Measurements from ENCODE around the gene RSBN1.
"Not testable (repeated sequence)": the region's sequence is repeated elsewhere in the genome, so short reads cannot be mapped to it uniquely, and the experiment has no call there.

Gene RSBN1

DNA sequence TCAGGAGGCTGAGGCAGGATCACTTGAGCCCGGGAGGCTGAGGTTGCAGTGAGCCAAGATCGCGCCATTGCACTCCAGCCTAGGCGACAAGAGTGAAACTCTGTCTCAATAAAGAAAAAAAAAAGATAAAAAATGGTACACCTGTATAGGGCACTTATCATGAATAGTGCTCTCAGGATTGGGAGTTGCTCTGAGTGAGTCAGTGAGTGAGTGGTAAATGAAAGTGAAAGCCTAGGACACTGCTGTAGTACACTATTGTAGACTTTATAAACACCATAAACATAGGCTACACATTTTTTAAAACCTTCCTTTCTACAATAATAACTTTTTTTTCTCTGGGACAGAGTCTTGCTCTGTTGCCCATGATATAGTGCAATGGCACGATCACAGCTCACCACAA lies 69.8 kb downstream of the RSBN1 start:
- DNase-seq (ENCODE audit: low read depth): no peak

- no peak for DNase-seq (ENCODE audit: low read depth)
These were observed 77.8 kb downstream of the RSBN1 start for GRCh38 chr1:113734357-113735055.

DNA sequence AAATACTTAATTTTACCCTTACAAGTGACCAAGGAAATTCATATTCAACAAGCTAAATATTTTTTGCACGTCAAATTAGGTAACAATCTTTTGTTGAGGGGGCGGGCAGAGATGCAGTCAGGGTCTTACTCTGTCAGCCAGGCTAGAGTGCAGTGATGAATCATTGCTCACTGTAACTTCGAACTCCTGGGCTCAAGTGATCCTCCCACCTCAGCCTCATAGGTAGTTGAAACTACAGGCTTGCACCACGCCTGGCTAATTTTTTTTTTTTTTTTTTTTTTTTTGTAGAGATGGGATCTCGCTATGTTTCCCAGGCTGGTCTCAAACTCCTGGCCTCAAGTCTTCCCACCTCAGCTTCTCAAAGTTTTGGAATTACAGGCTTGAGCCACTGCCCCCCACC lies 79.5 kb downstream of the RSBN1 start:
- DNase-seq (ENCODE audit: low read depth): no peak

DNA sequence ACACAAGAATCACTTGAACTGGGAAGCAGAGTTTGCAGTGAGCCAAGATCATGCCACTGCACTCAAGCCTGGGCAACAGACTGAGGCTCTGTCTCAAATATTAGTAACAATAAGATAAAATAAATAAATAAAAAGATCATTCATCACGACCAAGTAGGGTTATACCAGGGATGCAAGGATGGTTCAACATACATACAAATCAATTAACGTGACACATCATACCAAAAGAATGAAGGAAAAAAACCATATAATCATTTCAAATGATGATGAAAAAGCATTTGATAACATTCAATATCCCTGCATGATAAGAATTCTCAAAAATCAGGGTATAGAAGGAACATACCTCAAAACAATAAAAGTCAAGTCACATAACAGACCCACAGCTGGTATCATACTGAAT lies 91.3 kb downstream of the RSBN1 start:
- DNase-seq (ENCODE audit: low read depth): no peak

DNA sequence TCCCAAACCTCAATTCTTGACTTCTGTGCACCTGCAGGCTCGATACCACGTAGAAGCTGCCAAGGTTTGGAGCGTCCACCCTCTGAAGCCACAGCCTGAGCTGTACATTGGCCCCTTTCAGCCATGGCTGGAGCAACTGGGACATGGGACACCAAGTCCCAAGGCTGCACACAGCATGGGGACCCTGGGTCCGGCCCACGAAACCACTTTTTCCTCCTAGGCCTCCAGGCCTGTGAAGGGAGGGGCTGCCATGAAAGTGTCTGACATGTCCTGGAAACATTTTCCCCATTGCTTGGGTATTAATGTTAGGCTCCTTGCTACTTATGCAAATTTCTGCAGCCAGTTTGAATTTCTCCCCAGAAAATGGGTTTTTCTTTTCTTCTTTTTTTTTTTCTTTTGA lies 93.7 kb downstream of the RSBN1 start:
- DNase-seq (ENCODE audit: low read depth): not testable (repeated sequence)

DNA sequence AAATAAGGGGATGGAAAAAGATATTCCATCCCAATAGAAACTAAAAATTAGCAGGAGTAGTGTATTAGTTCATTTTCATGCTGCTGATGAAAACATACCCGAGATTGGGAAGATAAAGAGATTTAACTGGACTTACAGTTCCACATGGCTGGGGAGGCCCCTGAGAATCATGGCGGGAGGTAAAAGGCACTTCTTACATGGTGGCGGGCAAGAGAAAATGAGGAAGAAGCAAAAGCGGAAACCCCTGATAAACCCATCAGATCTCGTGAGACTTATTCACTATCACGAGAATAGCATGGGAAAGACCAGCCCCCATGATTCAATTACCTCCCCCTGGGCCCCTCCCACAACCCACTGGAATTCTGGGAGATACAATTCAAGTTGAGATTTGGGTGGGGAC lies 94.8 kb downstream of the RSBN1 start:
- not testable (repeated sequence) for DNase-seq (ENCODE audit: low read depth)

DNA sequence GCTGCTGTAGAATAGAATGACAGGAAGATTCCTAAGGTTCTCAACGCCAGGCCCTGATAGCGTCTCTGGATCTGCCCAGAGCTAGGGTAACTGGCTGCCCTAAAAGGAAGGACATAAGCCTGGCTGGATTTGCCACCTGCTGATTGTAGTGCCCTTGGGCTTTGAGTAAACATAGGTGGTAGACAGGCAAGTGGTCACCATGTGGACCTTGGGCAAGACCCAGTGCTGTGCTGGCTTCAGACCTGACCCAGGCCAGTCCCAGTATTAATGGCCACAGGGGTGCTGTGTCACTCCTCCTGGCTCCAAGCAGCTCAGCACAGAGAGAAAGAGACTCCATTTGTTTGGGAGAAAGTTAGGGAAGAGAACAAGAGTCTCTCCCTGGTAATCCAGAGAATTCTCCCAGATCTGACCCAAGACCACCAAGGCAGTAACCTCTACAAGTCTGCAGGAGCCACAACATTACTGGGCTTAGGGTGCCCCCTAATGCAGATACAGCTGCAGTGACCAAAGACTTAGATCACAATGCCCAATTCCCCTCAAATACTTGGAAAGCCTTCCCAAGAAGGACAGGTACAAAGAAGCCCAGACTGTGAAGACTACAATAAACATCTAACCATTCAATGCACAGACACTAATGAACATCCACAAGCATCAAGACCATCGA lies 97.5 kb downstream of the RSBN1 start:
- no peak for DNase-seq (ENCODE audit: low read depth)

Measured in HS-27A (cell line).